GM12874 (cell line): ENCODE data around the gene PTCH1.

Source experiments
- CTCF ChIP-seq: IDR thresholded peaks from 2 replicates; pipeline ENCODE4 v1.5.1; 2011; ENCODE audit warnings: low read depth, mild to moderate bottlenecking, control low read depth, low read length, moderate library complexity; ENCODE audit not compliant: insufficient read depth

The PTCH1 gene

GRCh38 chr9:95450171-95451064 is 66.4 kb downstream of the PTCH1 start:
- TF ChIP-seq CTCF: no peak

GRCh38 chr9:95449016-95449415 is 67.8 kb downstream of the PTCH1 start:
- no peak for TF ChIP-seq CTCF

- no peak for TF ChIP-seq CTCF
These were observed 68.9 kb downstream of the PTCH1 start for GRCh38 chr9:95447660-95448420.

GRCh38 chr9:95446984-95447383 is 69.8 kb downstream of the PTCH1 start:
- no peak for TF ChIP-seq CTCF

- no peak for TF ChIP-seq CTCF
These were observed 70.5 kb downstream of the PTCH1 start for GRCh38 chr9:95446259-95446658.

- TF ChIP-seq CTCF: no peak
These were observed 72.6 kb downstream of the PTCH1 start for GRCh38 chr9:95444160-95444559.

- TF ChIP-seq CTCF: no peak
These were observed 73.5 kb downstream of the PTCH1 start for GRCh38 chr9:95443301-95443700.
